Measurements from ENCODE around the gene DYRK1B.

The DYRK1B gene

DNA sequence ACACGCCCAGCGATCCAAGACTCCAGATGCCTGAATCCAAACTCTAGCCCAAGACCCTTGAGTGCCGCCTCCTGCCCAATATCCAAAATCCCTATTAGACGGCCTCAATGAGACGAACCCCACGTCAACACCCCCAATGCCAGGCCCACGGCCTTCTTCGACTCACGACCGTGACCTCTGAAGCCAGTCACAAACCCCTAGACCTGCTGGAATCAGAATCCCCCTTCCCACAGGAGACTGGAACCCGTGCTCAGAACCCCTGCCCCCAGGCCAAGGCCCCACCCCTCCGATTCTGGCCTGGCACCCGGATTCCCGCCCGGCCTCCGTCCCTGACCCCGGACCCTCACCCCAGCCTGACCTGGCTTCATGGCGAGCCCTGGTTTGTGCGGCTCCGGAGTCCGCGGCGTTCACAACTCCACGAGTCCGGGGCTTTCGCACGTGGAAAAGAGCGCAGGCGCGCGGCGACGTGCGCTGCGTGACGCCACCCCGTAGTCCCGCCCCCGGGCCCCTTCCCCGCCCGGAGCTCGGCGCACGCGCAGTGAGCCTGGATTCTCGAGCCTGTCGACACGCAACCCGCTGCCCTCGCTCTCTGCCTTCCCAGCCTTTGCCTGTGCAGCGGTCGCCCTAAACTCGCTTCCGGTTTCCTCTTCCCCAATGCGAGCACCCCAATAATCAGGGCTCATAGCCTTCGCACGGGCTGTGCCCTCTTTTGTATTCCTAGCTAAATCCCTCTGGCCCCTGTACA lies 12.1 kb upstream of the DYRK1B start, which contains the start of gene FBL:
FBL (minus strand) TSS at position 447 of the 745 bp plus-strand sequence; CDS start at position 368, 79 bp downstream.
- H3K4me3 ChIP-seq (replicated peaks; ENCODE audit: low read depth, low read length): peak within 1 kb of the TSS; percentile 97
- TF ChIP-seq, protein P1, sequence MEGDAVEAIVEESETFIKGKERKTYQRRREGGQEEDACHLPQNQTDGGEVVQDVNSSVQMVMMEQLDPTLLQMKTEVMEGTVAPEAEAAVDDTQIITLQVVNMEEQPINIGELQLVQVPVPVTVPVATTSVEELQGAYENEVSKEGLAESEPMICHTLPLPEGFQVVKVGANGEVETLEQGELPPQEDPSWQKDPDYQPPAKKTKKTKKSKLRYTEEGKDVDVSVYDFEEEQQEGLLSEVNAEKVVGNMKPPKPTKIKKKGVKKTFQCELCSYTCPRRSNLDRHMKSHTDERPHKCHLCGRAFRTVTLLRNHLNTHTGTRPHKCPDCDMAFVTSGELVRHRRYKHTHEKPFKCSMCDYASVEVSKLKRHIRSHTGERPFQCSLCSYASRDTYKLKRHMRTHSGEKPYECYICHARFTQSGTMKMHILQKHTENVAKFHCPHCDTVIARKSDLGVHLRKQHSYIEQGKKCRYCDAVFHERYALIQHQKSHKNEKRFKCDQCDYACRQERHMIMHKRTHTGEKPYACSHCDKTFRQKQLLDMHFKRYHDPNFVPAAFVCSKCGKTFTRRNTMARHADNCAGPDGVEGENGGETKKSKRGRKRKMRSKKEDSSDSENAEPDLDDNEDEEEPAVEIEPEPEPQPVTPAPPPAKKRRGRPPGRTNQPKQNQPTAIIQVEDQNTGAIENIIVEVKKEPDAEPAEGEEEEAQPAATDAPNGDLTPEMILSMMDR (IDR thresholded peaks at IDR 0.05; ENCODE audit: insufficient read depth, low read length, poor library complexity, severe bottlenecking): no peak
- DNase-seq (ENCODE audit: extremely low read depth, insufficient read length): peak; percentile 96

DNA sequence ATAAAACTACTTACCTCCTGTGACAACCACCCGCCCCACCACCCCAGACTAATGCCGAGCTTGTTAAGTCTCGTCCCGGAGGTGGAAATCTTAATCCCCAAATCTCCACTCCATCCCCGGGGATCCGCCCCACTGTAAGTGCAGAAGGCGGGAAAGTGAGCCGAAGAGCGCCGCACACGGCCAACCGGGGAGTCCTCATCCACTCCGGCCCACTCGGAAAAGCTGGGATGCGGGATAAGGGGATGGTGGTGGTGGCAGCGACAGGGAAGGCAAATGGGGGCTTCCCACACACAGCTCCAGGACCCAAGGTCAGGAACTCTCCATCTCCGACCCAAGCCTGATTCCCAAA lies 11.6 kb upstream of the DYRK1B start:
- H3K4me3 ChIP-seq (replicated peaks; ENCODE audit: low read depth, low read length): peak overlapping the region; percentile 97
- H3K36me3 ChIP-seq (ENCODE audit: control insufficient read depth, insufficient read depth, low read length): no peaks in the 10 kb centered on the region
- no peaks in the 10 kb centered on the region for H3K27me3 ChIP-seq (replicated peaks; ENCODE audit: control insufficient read depth, insufficient read depth, low read length)
- peak; percentile 33 for DNase-seq (ENCODE audit: extremely low read depth, insufficient read length)
- TF ChIP-seq, protein P1 (IDR thresholded peaks at IDR 0.05; ENCODE audit: insufficient read depth, low read length, poor library complexity, severe bottlenecking): peak; percentile 21

More for the DNA sequence above, 12.1 kb upstream of the DYRK1B start, which contains the start of gene FBL:
- H3K36me3 ChIP-seq (ENCODE audit: control insufficient read depth, insufficient read depth, low read length): no peaks in the 10 kb centered on the region
- no peaks in the 10 kb centered on the region for H3K27me3 ChIP-seq (replicated peaks; ENCODE audit: control insufficient read depth, insufficient read depth, low read length)

DNA sequence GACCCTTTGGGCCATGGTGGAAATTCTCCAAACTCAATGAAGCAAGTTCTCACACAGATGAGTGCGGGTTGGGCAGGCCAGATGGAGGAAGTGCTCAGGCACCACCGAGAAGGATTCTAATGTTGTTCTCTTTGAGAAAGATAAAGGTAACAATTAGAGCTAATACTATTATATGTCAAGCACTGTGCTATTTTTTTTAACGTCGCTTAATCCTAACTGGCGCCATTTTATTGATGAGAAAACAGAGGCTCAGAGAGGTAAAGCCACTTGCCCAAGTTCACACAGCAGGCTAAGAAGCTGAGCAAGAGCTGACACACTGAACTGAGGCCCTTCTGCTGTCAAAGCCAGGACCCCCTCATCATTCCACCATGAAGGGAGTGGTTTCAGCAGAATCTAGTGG lies 11.2 kb upstream of the DYRK1B start:
- no peak for DNase-seq (ENCODE audit: extremely low read depth, insufficient read length)

DNA sequence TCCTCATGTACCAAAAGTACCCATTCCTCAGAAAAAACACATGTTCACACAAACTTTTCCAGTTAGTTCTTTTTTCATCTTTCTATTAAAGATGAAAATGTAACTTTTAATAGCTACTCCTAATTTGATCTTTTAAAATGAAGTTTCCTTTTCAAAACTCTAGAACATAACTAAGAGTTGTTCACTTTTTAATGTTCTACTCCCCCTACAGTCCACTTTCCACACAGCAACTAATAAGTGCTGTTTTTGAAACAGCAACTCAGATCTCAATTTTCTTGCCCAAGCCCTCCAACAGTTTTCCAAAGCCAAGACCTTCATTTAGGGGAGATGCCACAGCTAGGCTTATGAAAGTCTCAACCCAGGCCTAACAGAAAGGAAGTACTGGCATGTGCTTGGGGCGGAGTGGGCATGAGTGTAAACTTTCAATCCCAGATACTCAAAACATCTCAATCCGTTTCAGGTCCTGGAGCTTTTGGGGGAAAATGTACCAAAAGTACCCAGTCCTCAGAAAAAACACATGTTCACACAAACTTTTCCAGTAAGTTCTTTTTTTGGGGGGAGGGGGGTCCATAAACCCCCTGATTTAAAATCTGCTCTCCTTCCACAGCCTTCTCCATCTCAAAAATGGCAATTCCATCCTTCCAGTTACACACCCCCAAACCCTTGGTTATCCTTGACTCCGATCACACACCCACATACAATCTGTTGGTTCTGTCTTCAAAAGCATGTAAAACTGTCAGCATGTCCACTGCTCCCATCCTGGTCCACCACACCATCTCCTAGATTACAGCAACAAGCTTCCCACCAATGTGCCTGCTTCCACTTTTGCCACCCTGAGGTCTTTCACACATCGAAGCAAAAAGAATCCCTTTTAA lies 10.2 kb upstream of the DYRK1B start:
- TF ChIP-seq, protein P1 (IDR thresholded peaks at IDR 0.05; ENCODE audit: insufficient read depth, low read length, poor library complexity, severe bottlenecking): peak; percentile 73
- no peaks in the 10 kb centered on the region for H3K27me3 ChIP-seq (replicated peaks; ENCODE audit: control insufficient read depth, insufficient read depth, low read length)
- peaks cover 9% of the 10 kb centered on the region for H3K36me3 ChIP-seq (ENCODE audit: control insufficient read depth, insufficient read depth, low read length)
- DNase-seq (ENCODE audit: extremely low read depth, insufficient read length): no peak
- peak overlapping the region; percentile 97 for H3K4me3 ChIP-seq (replicated peaks; ENCODE audit: low read depth, low read length)

More for the DNA sequence above, 11.2 kb upstream of the DYRK1B start:
- peaks cover under 1% of the 10 kb centered on the region; the same call in 1 of the 2 replicates for H3K36me3 ChIP-seq (ENCODE audit: control insufficient read depth, insufficient read depth, low read length)
- peak overlapping the region; percentile 97 for H3K4me3 ChIP-seq (replicated peaks; ENCODE audit: low read depth, low read length)
- TF ChIP-seq, protein P1 (IDR thresholded peaks at IDR 0.05; ENCODE audit: insufficient read depth, low read length, poor library complexity, severe bottlenecking): no peak
- H3K27me3 ChIP-seq (replicated peaks; ENCODE audit: control insufficient read depth, insufficient read depth, low read length): no peaks in the 10 kb centered on the region

DNA sequence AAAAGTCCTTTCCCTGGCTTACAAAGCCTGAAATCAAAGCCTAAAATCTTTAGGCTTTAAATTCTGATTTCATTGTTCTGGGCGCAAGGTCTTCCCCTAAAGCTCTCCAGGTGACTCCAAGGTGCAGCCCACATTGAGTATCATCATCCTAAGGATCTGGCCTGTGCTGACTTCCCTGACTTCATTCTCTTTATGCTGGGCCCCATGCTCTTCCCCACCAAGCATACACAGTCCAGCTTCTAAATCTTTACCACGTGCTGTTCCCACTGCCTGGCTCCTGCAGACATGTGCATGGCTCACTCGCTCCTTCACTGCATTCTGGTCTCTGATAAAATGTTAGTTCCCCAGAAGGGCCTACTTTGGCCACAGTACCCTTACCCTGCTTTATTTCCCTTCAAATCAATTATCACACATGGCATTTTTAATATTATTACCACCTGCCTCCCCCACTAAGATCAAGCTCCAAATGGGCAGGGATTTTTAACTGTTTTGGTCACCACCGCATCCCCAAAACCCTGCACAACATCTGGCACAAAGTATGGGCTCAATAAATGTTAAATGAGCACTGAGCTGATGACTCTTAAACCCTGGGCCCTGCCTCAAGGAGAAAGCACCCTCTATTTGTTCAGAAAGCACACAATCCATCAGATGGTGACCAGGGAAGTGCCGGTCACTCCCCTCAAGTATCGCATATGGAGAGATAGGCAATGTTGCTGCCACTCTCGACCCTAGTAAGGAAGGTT lies 8.9 kb upstream of the DYRK1B start:
- H3K4me3 ChIP-seq (replicated peaks; ENCODE audit: low read depth, low read length): no peak overlapping the region
- TF ChIP-seq, protein P1 (IDR thresholded peaks at IDR 0.05; ENCODE audit: insufficient read depth, low read length, poor library complexity, severe bottlenecking): no peak
- no peaks in the 10 kb centered on the region for H3K27me3 ChIP-seq (replicated peaks; ENCODE audit: control insufficient read depth, insufficient read depth, low read length)
- H3K36me3 ChIP-seq (ENCODE audit: control insufficient read depth, insufficient read depth, low read length): peaks cover 19% of the 10 kb centered on the region
- DNase-seq (ENCODE audit: extremely low read depth, insufficient read length): no peak

Measured in GM06990 (cell line).